Mesothelial cell of epicardium (in vitro differentiated cells): ENCODE measurements around the gene SOX5. TPM values are rescaled to one million over a fixed set of nuclear protein-coding genes. Genes with fewer than 3 reads are reported as not detected.

Experiments
- DNase-seq, 2 experiments: peaks; one replicate each; pipeline ENCODE4 v3.0.0; 2021; ENCODE audit warnings: low spot score in 2 of 2; ENCODE audit not compliant: unreplicated experiment in 2 of 2
- H3K27ac Mint-ChIP-seq: 2 replicates; pipeline ENCODE4 v1.8.0; 2021; ENCODE audit warnings: mixed read lengths
- H3K27me3 Mint-ChIP-seq: 2 replicates; pipeline ENCODE4 v1.8.0; 2021; ENCODE audit warnings: low read depth, mixed read lengths
- H3K36me3 Mint-ChIP-seq: 2 replicates; pipeline ENCODE4 v1.8.0; 2021; ENCODE audit warnings: mixed read lengths
- H3K4me1 Mint-ChIP-seq: 2 replicates; pipeline ENCODE4 v1.8.0; 2021; ENCODE audit warnings: mixed read lengths
- H3K4me3 Mint-ChIP-seq: 2 replicates; pipeline ENCODE4 v1.8.0; 2021; ENCODE audit warnings: mild to moderate bottlenecking, moderate library complexity, mixed read lengths
- H3K9me3 Mint-ChIP-seq: 2 replicates; pipeline ENCODE4 v1.8.0; 2021; ENCODE audit warnings: mixed read lengths
- total RNA-seq: library from RNA; stranded (reverse); gene quantifications from 3 replicates; pipeline ENCODE4 v1.2.1, GENCODE V29; 2021
- TF ChIP-seq, protein P1 (sequence below): fragments of 200-600 bp; sonication (generic); IDR thresholded peaks from one replicate; pipeline ENCODE4 v1.5.0; 2021; ENCODE audit warnings: antibody characterized with exemption; ENCODE audit not compliant: unreplicated experiment

Gene SOX5
- total RNA-seq, 1 donor from 2014 or later, result 18.4 TPM

DNA sequence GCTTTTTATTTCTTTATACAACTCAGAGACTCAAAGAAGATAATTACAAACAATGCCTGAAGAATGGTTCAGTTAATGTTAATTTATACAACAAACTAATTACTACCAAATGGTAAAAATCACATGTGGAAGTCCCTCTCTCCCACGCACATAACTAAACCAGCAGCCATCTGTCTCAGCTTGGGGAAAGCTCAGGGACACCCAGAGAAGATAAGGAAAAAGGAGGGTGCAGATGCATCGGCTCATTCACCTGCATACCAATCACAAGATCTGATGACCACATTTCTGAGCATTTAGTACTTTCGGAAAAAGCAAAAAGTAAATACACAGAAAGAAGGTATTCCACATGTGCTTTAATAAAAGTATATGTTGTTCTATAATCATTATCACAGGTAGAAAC lies 136.3 kb downstream of the SOX5 start:
- TF ChIP-seq, protein P1, sequence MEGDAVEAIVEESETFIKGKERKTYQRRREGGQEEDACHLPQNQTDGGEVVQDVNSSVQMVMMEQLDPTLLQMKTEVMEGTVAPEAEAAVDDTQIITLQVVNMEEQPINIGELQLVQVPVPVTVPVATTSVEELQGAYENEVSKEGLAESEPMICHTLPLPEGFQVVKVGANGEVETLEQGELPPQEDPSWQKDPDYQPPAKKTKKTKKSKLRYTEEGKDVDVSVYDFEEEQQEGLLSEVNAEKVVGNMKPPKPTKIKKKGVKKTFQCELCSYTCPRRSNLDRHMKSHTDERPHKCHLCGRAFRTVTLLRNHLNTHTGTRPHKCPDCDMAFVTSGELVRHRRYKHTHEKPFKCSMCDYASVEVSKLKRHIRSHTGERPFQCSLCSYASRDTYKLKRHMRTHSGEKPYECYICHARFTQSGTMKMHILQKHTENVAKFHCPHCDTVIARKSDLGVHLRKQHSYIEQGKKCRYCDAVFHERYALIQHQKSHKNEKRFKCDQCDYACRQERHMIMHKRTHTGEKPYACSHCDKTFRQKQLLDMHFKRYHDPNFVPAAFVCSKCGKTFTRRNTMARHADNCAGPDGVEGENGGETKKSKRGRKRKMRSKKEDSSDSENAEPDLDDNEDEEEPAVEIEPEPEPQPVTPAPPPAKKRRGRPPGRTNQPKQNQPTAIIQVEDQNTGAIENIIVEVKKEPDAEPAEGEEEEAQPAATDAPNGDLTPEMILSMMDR, result no peak
- Mint-ChIP-seq H3K9me3 (no peaks in the 10 kb centered on the region), H3K36me3 (no peaks in the 10 kb centered on the region), H3K4me3 (no peak overlapping the region), H3K27ac (no peak overlapping the region), H3K4me1 (peaks cover 14% of the 10 kb centered on the region), H3K27me3 (no peaks in the 10 kb centered on the region)
- no peak for DNase-seq

- TF ChIP-seq, protein P1, result no peak
- Mint-ChIP-seq H3K9me3 (no peaks in the 10 kb centered on the region), H3K4me1 (peaks cover 14% of the 10 kb centered on the region), H3K27ac (no peak overlapping the region), H3K36me3 (no peaks in the 10 kb centered on the region), H3K27me3 (no peaks in the 10 kb centered on the region), H3K4me3 (no peak overlapping the region)
- no peak for DNase-seq
Measured at GRCh38 chr12:23810329-23810902, 139.1 kb downstream of the SOX5 start.

DNA sequence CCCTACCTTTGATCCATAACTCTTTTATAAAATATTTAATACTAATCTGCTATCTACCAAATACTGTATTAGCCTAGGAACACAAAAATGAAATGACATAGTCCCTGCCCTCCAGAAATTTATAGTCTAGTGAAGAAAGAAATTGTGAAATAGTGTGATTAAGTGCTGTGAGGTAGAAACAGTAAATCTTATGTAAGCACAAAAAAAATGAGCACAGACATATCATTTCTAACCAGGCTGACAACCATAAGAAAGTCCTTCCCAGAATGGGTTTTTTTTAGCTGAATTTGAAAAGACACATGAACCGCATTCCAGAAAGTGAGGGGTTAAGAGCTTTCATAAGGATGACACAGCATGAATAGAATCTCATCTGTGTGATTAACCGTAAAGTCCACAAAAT lies 145.9 kb downstream of the SOX5 start:
- H3K4me3 Mint-ChIP-seq, result no peak overlapping the region
- no peaks in the 10 kb centered on the region for H3K4me1 Mint-ChIP-seq
- no peak overlapping the region for H3K27ac Mint-ChIP-seq

DNA sequence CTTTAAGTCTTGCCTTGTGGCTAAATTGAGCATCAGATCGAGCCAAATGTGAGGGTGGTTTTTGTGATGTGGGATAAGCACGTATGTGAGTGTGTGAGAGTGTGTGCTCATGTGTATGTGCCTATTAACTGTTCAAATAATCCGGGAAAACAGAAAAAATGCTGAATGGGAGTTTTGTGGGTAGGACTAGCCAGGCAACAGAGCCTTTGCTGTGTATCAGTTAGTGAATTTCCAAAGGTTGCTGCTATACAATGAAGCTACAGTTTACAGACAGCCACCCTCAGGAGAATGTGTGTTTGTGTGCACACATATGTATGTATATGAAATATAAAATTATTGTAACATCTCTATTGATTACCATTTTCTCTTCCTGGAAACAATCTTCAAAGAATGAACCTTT lies 154.0 kb downstream of the SOX5 start:
- H3K9me3 Mint-ChIP-seq, result no peaks in the 10 kb centered on the region
- no peak for DNase-seq
- no peaks in the 10 kb centered on the region for H3K4me1 Mint-ChIP-seq

More for the DNA sequence above, 145.9 kb downstream of the SOX5 start:
- no peak for DNase-seq
- TF ChIP-seq, protein P1, result no peak
- no peaks in the 10 kb centered on the region for H3K27me3 Mint-ChIP-seq
- no peaks in the 10 kb centered on the region for H3K36me3 Mint-ChIP-seq
- no peaks in the 10 kb centered on the region for H3K9me3 Mint-ChIP-seq

GRCh38 chr12:23781118-23781517 lies 168.4 kb downstream of the SOX5 start:
- DNase-seq, result no peak
- no peak overlapping the region for H3K27ac Mint-ChIP-seq
- no peaks in the 10 kb centered on the region for H3K36me3 Mint-ChIP-seq
- H3K4me3 Mint-ChIP-seq, result no peak overlapping the region
- peaks cover 3% of the 10 kb centered on the region for H3K9me3 Mint-ChIP-seq
- peaks cover 1% of the 10 kb centered on the region for H3K4me1 Mint-ChIP-seq
- H3K27me3 Mint-ChIP-seq, result no peaks in the 10 kb centered on the region
- TF ChIP-seq, protein P1, result no peak

More for the DNA sequence above, 154.0 kb downstream of the SOX5 start:
- Mint-ChIP-seq H3K4me3 (no peak overlapping the region), H3K27me3 (no peaks in the 10 kb centered on the region), H3K27ac (no peak overlapping the region), H3K36me3 (no peaks in the 10 kb centered on the region)
- TF ChIP-seq, protein P1, result no peak

- no peaks in the 10 kb centered on the region for H3K4me1 Mint-ChIP-seq
- H3K9me3 Mint-ChIP-seq, result peaks cover 4% of the 10 kb centered on the region
- H3K4me3 Mint-ChIP-seq, result no peak overlapping the region
- H3K36me3 Mint-ChIP-seq, result no peaks in the 10 kb centered on the region
- TF ChIP-seq, protein P1, result no peak
- no peak for DNase-seq
- H3K27me3 Mint-ChIP-seq, result no peaks in the 10 kb centered on the region
- no peak overlapping the region for H3K27ac Mint-ChIP-seq
Measured at GRCh38 chr12:23775208-23775607, 174.3 kb downstream of the SOX5 start.
